HG02884 (cell line): ENCODE results near the gene AKAP13.
A peak's percentile ranks its signal among the peaks of the same experiment; 100 is the strongest.
"Not testable (repeated sequence)": the region's sequence is repeated elsewhere in the genome, so short reads cannot be mapped to it uniquely, and the experiment has no call there.

ENCODE experiments used
- ATAC-seq: cut with Tn5 transposase; IDR thresholded peaks from one replicate; pipeline ENCODE4 v1.9.1; 2021; ENCODE audit warnings: mild to moderate bottlenecking, moderate library complexity; ENCODE audit not compliant: unreplicated experiment

AKAP13 gene

GRCh38 chr15:85530079-85530478 is 149.7 kb downstream of the AKAP13 start:
- no peak for ATAC-seq

- no peak for ATAC-seq
These were observed 150.7 kb downstream of the AKAP13 start for GRCh38 chr15:85531083-85531482.

- ATAC-seq, result no peak
These were observed 152.3 kb downstream of the AKAP13 start for GRCh38 chr15:85532689-85533088.

- peak; percentile 88 for ATAC-seq
These were observed 153.6 kb downstream of the AKAP13 start for GRCh38 chr15:85534031-85534430.

GRCh38 chr15:85535533-85536330 is 155.3 kb downstream of the AKAP13 start:
- ATAC-seq, result not testable (repeated sequence)

GRCh38 chr15:85536341-85536740 is 155.9 kb downstream of the AKAP13 start:
- no peak for ATAC-seq

DNA sequence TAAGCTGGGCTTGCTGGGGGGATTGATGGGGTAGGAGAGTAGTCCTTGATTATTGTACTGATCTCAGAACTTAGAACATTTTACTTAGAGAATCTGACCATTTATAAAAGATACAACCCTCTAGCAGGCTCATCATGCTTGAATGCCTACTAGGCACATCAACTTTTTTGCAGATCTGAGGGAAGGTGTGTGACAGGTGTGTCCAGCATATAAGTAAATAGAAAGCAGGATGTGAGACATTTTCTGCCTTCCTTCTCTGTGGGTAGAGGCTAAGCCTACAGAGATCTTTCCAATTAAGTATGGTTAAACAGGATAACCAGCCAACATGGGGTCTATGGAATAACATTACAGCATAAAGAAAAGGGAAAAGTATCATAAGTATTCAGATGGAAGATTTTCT is 159.1 kb downstream of the AKAP13 start:
- ATAC-seq, result no peak

GRCh38 chr15:85540085-85540797 is 159.8 kb downstream of the AKAP13 start:
- no peak for ATAC-seq

DNA sequence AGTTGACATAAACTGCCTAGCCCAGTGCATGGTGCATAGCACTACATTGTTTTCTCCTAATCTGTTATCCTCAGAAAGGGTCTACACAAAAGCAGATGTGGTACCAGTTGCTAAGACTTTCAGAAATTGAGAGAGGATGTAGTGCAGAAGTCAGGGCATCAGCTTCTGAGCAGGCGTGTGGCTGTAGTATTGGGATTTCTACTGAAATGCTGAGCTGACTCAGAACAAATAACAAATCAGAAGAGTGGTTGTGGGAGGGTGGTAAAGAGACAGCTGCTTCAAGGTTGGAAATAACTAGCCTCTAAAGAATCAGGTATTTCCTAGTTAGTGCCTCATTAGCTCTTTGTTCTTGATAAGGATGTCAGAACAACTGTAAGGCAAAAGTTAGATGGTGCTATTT is 161.3 kb downstream of the AKAP13 start:
- ATAC-seq, result peak; percentile 70

DNA sequence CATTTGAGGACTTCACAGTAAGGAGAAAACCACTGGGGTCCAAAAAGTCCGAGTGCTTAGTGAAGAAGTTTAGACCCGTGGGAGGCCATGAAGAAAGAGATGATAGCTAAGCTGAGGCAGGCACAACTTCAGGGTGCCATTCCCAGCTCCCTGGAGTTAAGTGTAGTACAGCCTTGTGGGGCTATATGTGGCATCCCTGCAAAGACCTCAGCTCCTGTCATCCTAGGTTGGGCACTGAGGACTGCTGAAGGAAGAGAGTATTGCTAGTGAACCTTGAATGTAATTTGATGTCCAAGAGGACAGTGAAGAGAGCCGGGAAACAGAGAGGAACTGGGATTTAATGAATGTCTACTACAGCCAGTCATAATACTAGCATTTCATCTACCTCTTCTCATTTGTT is 162.1 kb downstream of the AKAP13 start:
- no peak for ATAC-seq

DNA sequence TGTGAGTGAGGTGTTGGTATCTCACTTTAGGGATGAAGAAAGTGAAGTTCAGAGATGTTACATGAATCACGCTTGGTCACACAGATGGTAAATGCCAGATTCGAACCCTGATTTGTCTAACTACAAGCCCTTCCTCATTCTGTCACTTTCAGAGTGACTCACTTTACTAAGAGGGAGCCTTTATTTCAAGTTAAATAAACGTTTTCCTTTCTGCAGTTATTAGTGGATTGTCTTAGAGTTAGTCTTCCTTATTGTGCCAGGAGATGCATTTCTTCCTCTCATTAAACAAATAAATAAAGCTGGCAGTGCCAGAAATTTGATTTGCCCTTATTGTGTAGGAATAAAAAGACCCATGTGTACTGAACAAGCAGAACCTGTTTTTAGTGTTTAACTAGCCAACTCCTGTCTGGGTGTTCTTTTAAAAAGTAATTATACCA is 162.5 kb downstream of the AKAP13 start:
- no peak for ATAC-seq

DNA sequence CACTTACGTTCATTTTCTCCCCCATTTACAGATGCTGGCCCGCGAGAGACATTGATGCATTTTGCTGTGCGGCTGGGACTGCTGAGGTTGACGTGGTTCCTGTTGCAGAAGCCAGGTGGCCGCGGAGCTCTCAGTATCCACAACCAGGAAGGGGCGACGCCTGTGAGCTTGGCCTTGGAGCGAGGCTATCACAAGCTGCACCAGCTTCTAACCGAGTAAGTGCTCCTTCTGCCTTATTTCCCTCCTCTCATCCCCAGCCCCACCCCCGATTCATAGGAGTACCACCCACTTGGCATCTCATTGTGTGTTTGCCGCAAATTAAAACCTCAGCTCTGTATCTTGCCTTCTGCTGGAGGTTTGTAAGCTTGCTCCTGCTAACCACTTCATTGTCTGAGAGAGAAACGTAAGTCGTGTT is 163.3 kb downstream of the AKAP13 start:
- ATAC-seq, result no peak

DNA sequence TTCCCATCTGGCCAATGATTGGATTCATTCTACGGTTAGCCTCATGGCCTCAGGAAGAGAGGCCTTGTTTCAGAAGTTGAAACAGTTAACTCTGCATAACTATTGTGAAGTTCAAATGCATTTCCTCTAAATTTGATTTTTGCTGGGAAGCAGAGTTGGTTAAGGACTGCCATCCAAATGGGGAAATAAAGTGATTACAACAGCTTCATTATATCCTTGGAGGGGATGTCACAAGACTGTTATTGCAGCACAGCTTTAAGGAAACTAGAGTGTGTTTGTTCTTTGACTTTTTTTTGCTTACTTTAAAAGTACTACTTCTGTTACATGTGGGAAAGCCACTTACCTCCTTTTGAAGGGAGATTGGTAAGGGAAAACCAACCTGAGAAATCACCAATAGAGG is 164.8 kb downstream of the AKAP13 start:
- ATAC-seq, result no peak

- no peak for ATAC-seq
These were observed 165.3 kb downstream of the AKAP13 start for GRCh38 chr15:85545752-85546151.

DNA sequence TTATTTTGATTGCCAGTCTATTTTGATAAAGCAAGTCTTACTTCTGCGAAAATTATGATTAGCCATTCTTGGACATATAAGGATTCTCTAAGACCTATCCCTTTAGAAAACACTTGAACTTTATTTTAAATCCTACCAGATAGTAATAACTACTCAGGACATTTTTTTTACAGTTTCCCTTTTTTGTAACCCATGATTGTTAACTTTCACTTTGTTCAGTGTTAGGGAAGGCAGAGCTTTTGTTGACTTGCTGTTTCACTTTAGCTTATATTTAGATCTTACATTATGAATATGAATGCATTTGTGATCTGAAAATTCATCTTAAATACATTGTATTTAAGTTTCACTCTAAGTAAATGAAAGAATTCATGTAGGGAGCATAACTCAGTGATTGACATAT is 167.0 kb downstream of the AKAP13 start:
- no peak for ATAC-seq

DNA sequence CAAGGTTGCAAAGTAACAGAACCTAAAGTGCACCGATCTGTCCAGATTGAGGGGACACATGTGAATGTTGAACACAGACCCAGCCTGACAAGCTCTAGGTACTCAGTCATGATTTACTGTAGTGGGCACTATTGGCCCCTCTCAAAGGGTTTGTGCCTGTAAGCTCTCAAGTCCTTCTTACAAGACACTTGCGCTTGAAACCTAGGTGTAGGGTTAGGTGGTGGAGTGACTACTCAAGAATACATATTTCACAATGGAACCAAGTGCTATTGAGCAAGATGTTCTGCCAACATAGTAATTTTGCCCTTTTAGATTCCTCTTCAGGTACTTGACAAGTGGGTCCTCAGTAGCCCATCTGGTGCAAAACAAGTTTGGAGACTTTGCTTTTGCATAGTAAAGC is 169.9 kb downstream of the AKAP13 start:
- ATAC-seq, result no peak

GRCh38 chr15:85551221-85551832 is 170.9 kb downstream of the AKAP13 start:
- ATAC-seq, result no peak

DNA sequence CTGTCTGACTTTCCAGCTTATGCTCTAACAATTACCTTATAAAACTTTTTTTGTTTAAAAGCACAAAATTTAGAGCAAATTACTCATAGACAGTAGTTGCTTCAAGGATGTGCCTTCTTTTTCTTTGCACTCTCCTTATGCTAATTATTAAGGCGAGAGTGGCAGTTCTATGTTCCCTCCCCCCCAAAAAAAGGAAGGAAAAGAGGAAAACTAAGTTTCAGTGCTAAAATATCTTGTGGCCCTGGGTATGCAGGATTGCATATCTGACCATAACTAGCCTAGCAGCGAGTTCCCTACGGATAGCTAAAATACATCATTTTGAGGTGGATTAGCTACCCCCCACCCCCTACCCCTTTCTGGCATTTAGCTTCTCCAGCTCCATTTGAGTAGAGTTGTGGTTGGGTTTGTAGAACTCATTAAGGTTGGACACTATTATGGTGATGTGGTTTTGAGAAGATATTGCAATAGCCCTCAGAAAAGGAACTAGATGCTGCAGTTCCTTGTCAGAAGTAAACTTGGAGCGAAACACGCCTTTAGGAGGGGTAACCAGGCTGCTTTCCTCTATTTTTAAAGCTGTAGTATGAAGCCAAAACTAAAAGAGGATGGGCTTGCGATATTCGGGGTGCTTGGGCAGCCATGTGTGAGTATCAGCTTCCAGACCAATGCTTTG is 174.6 kb downstream of the AKAP13 start:
- ATAC-seq, result peak; percentile 45

DNA sequence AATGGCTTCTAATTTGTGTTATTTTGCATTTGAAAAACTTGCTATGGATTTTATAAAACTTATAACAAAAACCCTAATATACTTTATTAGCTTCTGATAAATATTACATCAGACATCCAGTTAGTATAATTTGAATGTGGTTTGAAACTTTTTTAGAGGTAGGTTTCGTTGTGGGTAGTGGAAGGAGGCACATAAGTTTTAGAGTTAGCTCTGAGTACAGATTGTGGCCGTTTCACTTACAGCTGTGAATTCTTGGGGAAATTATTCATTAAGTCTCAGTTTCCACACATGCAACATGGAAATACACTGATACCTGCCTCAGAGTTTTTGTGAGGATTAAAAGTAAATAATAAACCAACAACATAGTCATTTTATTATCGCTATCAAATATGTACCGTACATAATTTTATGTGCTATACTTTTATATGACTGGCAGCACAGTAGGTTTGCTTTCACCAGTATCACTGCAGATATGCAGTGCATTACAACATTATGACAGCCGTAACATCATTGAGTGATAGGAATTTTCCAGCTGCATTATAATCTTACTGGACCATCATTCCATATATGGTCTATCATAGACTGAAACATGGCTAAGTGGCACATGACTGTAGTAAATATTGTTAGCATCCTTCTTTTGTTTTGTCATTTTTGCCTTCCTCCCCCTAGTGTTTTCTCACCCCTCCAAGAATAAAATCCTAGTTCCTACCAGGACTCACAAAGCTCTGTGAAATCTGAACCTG is 175.6 kb downstream of the AKAP13 start:
- peak; percentile 67 for ATAC-seq

DNA sequence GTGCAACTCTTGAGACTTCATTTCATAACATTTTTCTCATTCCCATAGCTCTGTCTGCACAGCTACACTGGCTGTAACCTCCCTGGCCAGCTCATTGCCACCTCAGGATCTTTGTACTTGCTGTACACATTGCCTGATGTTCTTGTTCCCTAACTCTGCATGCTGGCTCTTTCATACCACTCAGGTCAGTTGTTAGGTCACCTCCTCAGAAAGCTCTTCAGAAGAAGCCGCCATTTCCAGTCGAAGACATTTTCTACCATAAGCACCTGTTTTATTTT is 176.2 kb downstream of the AKAP13 start:
- no peak for ATAC-seq

- no peak for ATAC-seq
These were observed 177.0 kb downstream of the AKAP13 start for GRCh38 chr15:85557385-85557784.
